RKO (cell line): ENCODE data around the gene DUSP12.
"Not testable (repeated sequence)": the region's sequence is repeated elsewhere in the genome, so short reads cannot be mapped to it uniquely, and the experiment has no call there.

Experiments used
- DNase-seq: peaks from one replicate; pipeline ENCODE4 v3.0.0-alpha.2; 2016; ENCODE audit warnings: low spot score

DUSP12 gene, protein sequence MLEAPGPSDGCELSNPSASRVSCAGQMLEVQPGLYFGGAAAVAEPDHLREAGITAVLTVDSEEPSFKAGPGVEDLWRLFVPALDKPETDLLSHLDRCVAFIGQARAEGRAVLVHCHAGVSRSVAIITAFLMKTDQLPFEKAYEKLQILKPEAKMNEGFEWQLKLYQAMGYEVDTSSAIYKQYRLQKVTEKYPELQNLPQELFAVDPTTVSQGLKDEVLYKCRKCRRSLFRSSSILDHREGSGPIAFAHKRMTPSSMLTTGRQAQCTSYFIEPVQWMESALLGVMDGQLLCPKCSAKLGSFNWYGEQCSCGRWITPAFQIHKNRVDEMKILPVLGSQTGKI

GRCh38 chr1:161749509-161750407 is at the start of gene DUSP12:
Gene DUSP12, plus strand, starts transcription at chr1:161749786. Its CDS starts 16 bp downstream, at chr1:161749802.
- peak; percentile 98 for DNase-seq

GRCh38 chr1:161702250-161702649 is 47.3 kb upstream of the DUSP12 start:
- no peak for DNase-seq

- no peak for DNase-seq
Observed at GRCh38 chr1:161705537-161705936, 44.0 kb upstream of the DUSP12 start.

GRCh38 chr1:161706113-161706481 is 43.5 kb upstream of the DUSP12 start:
- no peak for DNase-seq

DNA sequence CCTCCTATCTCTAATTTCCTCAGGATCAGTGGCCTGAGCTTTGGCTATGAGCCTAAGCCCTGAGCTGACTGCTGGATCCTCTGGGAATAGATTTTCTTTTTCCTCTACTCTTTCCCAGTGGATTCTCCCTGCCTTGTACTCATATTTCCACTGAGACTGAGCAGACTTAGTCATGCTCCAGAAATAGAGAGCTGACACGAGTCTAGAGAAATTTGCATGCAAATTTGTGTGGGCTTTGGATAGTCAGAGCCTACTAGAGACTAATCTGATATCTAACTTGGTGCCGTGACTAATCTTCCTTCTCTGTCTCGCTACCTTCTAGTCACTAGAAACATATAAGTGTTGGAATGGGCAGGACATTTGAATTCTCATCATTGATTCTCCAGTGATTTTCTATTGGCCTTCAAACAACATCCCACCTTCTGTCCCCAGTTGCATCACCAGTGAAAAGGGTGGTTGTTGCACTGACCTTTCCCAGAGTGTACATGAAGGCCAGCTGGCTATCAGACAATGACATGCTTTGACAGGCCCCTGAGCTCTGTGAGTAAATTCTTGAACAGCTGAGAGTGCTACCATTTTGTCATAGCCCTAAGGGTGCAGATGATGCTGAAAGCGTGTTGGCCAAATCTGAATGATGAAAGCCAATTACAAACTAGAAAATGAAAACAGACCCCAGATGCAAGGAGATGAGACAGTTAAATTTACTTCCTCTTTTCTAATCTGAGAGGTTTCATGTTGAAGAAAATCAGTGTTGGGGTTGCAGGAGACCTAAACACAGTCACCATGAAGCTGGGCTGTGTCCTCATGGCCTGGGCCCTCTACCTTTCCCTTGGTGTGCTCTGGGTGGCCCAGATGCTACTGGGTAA is 42.9 kb upstream of the DUSP12 start, which contains the start of gene FCRLA:
Gene FCRLA, plus strand, starts transcription at position 748 of the 866 bp plus-strand sequence. Its CDS starts 36 bp downstream, at position 784.
- DNase-seq, result peak; percentile 87

DNA sequence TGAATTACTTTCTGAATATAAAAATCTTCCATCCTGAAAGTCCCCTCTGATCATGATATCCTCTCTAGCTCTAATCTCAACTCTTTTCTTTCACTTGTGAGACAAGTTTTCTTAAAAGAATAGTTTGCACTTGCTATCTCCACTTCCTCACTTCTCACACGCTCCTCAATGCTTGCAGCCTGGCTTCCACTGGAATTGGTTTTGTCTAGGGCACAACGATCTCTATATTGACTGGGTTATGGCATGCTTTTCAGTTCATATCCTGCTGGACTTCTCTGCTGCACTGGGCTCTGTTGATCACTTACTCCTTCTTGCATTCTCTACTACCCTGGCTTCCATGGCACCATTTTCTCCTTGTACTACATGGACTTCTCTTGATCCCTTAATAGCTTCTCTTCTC is 42.1 kb upstream of the DUSP12 start:
- DNase-seq, result no peak

- no peak for DNase-seq
Observed at GRCh38 chr1:161709373-161709772, 40.2 kb upstream of the DUSP12 start.

DNA sequence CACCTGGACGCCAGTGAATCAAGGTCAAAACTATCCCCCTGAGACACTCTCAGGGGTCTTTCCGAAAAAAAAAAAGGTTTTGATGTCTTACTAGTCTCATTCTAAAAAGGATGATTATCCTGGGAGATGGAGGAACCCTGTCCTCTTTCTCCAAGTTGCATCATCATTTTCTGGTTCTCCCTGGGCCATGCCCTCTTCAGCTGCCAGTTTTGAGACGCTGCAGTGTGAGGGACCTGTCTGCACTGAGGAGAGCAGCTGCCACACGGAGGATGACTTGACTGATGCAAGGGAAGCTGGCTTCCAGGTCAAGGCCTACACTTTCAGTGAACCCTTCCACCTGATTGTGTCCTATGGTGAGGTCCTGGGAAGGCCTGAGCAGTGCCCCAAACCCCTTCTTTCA is 39.0 kb upstream of the DUSP12 start:
- no peak for DNase-seq

DNA sequence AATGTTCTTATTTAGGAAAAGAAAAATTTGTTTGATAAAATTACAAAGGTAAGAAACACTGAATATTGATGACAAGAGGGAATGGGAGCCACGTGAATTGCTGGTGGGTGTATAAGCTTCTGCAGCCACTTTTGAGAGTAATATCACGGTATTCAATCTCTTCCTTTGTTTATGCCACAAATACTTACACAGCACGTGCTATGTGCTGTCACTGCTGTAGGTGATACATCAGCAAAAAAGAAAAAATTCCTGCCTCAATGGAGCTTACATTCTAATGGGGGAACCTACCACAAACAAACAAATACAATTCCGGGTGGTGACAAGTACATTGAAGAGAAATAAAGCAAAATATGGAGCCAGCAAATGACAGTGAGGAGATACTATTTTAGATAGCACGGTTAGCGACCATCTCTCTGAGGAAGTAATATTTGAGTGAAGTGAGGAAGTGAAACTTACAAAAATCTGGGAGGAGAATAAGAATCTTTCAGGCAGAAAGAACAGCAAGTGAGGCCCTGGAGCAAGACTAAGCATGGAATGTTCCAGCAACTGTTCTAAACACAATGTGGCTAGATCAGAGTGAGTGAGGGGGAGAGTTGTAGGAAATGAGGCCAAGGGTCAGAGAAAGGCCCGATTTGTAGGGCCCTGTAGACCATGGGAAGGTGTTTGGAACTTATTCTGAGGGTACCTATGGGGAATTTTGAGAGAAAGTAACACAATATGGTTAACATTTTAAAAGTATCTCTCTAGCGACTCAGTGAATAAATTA is 30.8 kb upstream of the DUSP12 start:
- no peak for DNase-seq

- DNase-seq, result no peak
Observed at GRCh38 chr1:161719325-161719611, 30.3 kb upstream of the DUSP12 start.

DNA sequence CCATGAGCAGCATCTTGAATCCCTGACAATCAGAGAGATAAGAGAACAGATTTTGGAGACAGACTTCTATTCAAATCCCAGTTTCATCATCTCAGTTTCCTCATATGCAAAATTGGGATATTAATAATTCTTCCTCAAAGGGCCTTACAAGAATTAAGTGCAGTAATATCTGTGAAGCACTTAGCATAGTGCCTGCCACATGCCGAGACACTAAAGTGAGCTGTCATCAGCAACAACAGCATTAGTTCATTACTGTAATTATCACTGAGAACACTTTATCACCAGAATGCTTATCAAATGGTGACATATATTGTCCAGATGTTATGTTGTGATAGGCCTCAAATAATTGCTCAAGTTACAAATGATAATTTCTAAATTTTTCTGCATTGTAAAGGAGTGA is 29.2 kb upstream of the DUSP12 start:
- DNase-seq, result no peak

DNA sequence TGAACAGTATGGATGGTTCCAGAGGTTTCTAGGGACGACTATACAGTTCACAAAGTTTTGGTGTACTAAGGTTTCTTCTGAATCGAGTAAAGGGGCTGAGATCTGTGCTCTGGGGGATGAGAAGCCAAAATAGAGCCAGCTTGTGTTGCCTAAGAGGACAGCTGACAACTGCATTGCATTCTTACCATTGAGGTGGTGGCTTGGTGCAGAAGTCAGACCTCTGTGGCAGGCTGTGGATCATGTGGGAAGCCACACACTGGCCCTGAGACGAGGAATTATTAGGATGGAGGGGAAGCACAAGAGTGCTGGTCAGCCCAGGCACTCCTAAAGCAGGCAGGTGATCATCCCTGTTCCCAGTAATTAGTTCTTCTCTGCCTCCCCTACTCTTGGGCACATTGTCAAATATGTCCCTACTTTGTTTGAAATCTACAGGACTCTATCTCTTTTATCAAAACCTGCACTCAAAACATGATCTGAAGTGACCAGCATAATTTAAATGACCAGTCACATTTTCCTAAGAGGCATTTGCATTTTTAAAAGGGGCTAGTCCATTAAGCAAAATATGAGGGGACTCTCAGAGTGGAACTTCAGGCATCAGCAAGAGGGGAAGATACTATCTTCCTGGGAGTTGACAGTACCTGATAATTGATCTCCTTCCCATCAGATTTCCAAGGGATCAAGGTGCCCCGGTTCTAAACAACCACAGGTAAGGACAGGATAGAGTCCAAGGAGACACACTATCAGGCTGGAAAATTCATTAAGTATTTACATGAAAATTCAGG is 28.4 kb upstream of the DUSP12 start, which contains the start of gene FCRLB:
Gene FCRLB, plus strand, starts transcription at position 589 of the 782 bp plus-strand sequence. CDS start 1,129 bp downstream, outside the sequence.
- no peak for DNase-seq

DNA sequence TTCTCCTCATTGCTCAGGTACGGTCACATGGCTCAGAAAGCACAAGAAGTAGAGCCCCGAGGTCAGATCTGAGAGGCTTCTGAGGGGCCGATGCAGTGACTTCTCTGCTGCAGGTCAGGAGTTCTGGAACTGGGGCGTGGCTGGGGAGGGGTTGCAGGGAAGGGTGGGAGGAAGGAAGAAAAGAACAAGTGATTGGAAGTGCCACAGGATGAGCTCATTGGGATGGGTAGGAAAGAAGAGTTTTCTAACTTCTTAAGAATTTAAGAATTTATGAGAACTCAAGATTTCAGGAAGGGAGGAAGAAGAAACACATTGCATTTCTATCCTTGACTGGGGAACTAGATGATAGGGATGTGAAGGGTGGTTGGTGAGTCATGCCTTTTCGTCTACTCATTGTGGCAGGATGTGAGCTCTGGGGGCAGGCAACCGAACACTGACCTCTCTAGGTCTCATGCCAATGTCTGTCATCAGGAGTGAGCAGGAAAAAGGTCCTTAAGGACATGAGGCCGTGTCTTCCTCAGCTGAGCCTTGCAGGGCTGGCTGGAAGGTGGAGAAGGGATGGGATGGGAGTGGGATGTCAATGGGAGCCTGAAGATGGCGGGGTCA is 27.7 kb upstream of the DUSP12 start:
- DNase-seq, result peak; percentile 71

GRCh38 chr1:161722406-161722805 is 27.2 kb upstream of the DUSP12 start:
- DNase-seq, result no peak

DNA sequence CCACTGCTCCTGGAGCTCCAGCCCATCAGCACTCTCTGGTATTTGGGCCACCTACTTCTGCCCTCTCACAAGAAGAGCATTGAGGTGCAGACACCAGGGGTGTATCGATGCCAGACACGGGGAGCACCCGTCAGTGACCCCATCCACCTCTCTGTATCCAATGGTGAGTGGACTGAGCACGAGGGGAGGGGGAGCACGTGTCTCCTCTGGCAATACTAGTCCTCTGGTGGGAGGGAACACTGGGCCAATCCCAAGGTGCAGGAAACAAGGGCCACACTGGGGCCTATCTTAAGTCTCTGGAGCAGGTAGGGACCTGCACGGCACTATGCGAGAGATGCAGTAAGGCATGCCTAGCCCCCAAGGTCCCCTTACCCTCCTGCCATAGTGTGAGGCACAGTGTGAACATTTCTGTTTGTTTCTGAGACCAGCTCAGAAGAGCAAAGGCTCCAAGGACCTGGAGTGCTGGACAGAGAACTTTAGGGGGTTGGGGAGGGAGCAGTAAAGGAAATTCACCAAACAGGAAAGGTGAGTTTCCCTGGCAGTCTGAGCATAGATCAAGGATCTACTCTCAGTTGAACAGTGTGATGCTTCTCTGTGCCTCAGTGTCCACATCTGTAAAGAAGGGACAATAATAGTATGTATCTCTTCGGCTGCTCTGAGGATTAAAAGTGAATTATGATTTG is 26.0 kb upstream of the DUSP12 start:
- DNase-seq, result no peak

GRCh38 chr1:161725258-161725907 is 24.2 kb upstream of the DUSP12 start:
- DNase-seq, result not testable (repeated sequence)

GRCh38 chr1:161725908-161726472 is 23.6 kb upstream of the DUSP12 start:
- peak; percentile 57 for DNase-seq

- peak; percentile 70 for DNase-seq
Observed at GRCh38 chr1:161726473-161727255, 22.9 kb upstream of the DUSP12 start.
